Measurements from ENCODE around the gene PDE7B.
A peak's percentile ranks its signal among the peaks of the same experiment; 100 is the strongest.

PDE7B gene

GRCh38 chr6:135851442-135852271 lies at the start of gene PDE7B:
Gene PDE7B, plus strand, starts transcription at chr6:135851701.
- DNase-seq: peak in 5 of 6 experiments; percentile 13 to 55 (median 44)

- no peak for DNase-seq
Measured at GRCh38 chr6:135801755-135802465, 49.6 kb upstream of the PDE7B start.

- DNase-seq: no peak
Measured at GRCh38 chr6:135810486-135810885, 41.0 kb upstream of the PDE7B start.

GRCh38 chr6:135811170-135811569 lies 40.3 kb upstream of the PDE7B start:
- no peak for DNase-seq

GRCh38 chr6:135811644-135812526 lies 39.6 kb upstream of the PDE7B start:
- DNase-seq: no peak

- DNase-seq: no peak
Measured at GRCh38 chr6:135813401-135813800, 38.1 kb upstream of the PDE7B start.

GRCh38 chr6:135814043-135814442 lies 37.5 kb upstream of the PDE7B start:
- no peak for DNase-seq

GRCh38 chr6:135815216-135815615 lies 36.3 kb upstream of the PDE7B start:
- DNase-seq: no peak

- no peak for DNase-seq
Measured at GRCh38 chr6:135817035-135817434, 34.5 kb upstream of the PDE7B start.

- no peak for DNase-seq
Measured at GRCh38 chr6:135819665-135820064, 31.8 kb upstream of the PDE7B start.

- DNase-seq: no peak
Measured at GRCh38 chr6:135820340-135820739, 31.2 kb upstream of the PDE7B start.

- no peak for DNase-seq
Measured at GRCh38 chr6:135823851-135824250, 27.6 kb upstream of the PDE7B start.

GRCh38 chr6:135826236-135826804 lies 25.2 kb upstream of the PDE7B start:
- DNase-seq: no peak

- no peak for DNase-seq
Measured at GRCh38 chr6:135828021-135828420, 23.5 kb upstream of the PDE7B start.

GRCh38 chr6:135830452-135830881 lies 21.0 kb upstream of the PDE7B start:
- no peak for DNase-seq

- DNase-seq: no peak
Measured at GRCh38 chr6:135831016-135831415, 20.5 kb upstream of the PDE7B start.

- no peak for DNase-seq
Measured at GRCh38 chr6:135832166-135832565, 19.3 kb upstream of the PDE7B start.

GRCh38 chr6:135833771-135834170 lies 17.7 kb upstream of the PDE7B start:
- no peak for DNase-seq

GRCh38 chr6:135837735-135838449 lies 13.6 kb upstream of the PDE7B start:
- DNase-seq: no peak

- no peak for DNase-seq
Measured at GRCh38 chr6:135839121-135839520, 12.4 kb upstream of the PDE7B start.

- DNase-seq: no peak
Measured at GRCh38 chr6:135842618-135843392, 8.7 kb upstream of the PDE7B start.
